HG03139 (cell line): Measurements from ENCODE around the gene FOXRED2.
"Not testable (repeated sequence)": the region's sequence is repeated elsewhere in the genome, so short reads cannot be mapped to it uniquely, and the experiment has no call there.

Experiments
- ATAC-seq: cut with Tn5 transposase; IDR thresholded peaks from one replicate; pipeline ENCODE4 v1.9.1; 2021; ENCODE audit not compliant: unreplicated experiment

FOXRED2 gene

DNA sequence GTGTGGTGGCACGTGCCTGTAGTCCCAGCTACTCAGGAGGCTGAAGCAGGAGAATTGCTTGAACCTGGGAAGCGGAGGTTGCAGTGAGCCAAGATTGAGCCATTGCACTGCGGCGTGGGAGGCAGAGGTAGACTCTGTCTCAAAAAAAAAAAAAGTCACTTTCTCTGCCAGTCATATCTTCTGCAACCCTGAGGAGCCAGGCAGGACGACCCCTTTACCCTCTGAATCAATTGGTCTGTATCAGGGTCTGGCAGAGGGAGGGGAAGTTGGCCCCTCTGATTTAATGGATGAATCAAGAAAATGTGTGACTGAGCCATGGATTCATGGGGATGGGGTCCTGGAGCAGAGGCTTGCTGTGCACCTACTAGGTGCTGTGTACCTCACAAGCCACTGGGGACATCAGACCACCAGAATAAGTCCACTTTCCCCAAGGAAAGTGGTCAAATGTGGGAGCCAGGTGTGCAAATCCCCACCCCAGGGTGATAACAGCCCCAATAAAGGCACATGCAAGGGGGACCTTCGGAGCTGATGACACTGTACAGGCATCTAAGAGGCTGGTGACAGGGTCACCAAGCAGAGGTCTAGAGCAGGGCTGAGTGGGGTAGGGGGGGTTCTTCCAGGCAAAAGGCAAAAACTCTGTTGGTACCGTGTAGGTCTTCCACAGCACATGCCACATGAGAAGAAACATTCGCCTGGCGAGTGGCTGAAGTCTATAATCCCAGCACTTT, 54.4 kb downstream of the FOXRED2 start:
- no peak for ATAC-seq

GRCh38 chr22:36450923-36451322, 55.9 kb downstream of the FOXRED2 start:
- ATAC-seq, result not testable (repeated sequence)

DNA sequence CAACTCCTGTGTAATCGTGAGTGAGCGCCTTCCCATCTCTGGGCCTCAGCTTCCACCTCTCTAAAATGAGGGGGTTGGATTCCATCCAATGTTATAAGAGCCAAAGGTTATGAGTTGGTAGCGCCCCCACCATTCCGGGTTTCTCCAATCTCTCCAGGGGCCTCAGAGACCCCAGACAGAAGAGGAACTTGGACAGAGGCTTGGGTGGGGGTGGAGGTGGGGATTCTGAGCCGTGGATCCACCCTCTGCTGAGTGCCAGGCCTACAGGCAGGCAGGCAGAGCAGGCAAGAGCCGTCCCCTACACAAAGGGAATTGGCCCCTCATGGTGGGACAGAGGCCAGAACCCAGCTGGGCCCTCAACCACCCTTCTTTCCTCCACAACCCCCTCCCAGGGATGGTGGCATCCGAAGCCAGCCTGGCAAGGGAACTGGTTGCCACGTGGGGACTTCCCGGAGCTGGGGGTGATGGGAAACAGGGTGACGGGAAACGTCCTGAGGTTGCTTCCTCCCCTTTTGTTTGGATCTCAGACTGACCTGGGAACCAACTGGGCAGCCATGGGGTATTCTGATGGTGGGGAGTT, 57.2 kb downstream of the FOXRED2 start:
- ATAC-seq, result no peak

- ATAC-seq, result no peak
Measured at GRCh38 chr22:36447632-36448031, 59.2 kb downstream of the FOXRED2 start.

DNA sequence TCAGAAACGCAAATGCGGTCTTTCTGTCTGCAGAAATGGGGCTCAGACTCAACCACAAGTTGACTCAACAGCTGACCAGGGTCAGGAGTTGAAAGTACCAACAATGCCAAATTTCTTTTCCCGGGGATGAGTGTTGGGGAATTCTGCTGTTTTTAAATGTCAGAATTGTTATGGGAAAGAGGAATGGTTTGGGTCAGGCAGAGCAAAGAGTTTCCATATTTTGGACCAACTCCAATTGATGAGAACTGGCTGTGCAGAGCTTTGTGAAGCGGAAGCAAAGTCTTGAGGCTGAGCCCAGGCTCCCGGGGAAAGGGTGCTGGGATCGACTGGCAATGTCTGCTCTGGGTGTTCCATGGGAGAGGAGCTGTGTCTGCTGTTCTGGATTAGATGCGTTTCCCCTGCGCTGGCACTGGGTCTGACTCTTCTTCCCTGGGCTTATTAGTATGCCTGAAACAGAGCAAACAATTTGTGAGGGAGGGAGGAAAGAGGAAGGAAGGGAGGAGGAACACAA, 61.6 kb downstream of the FOXRED2 start:
- ATAC-seq, result no peak

GRCh38 chr22:36443198-36443770, 63.6 kb downstream of the FOXRED2 start:
- no peak for ATAC-seq

DNA sequence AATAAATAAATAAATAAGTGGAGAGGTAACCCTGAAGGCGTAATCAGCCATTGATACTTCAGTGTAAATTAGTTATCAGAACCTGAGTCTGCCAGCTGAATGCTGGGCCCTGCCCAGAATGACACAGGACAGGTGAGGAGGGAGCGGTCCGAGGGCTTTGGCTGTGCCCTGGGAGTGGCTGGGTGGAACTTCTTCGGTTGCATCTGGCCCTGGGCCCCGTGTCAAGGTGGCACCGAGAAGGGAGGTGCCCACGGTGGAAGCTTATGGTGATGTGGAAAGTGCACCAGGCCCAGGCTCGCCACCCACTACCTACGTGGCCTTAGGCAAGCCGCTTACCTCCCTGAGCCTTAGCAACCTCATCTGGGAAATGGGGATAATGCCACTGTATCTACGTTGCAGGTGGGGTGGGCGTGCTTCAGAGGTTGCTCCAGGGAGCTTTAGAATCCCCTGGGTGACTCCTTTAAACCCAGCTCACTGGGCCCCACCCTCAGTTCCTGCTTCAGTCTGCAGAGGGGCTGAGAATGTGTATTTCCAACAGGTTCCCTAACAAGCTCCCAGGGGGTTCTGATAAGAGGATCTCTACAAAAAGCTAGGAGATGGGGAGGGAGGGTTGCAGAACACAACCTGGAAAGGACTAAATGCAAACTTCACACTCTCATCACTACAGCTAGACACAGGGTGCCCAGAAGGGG, 64.2 kb downstream of the FOXRED2 start:
- no peak for ATAC-seq

DNA sequence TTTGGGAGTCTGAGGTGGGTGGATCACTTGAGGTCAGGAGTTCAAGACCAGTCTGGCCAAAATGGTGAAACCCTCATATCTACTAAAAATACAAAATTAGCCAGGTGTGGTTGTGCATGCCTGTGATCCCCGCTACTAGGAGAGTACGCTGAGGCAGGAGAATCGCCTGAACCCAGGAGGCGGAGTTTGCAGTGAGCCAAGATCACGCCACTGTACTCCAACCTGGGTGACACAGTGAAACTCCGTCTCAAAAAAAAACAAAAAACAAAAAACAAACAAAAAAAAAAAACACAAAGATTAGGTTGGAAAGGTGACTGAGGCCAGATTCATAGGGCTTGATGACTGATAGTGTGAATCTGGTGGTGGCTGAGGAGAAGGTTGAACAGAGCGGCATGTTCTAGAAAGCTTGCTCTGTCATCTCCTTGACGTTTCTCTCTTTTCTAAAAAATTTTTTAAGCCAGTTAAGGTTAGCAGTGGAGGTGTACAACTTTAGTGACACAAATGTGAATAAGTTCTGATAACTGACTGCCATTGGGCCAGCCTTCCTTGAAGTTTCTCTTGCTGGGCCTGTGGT, 66.3 kb downstream of the FOXRED2 start:
- ATAC-seq, result no peak

DNA sequence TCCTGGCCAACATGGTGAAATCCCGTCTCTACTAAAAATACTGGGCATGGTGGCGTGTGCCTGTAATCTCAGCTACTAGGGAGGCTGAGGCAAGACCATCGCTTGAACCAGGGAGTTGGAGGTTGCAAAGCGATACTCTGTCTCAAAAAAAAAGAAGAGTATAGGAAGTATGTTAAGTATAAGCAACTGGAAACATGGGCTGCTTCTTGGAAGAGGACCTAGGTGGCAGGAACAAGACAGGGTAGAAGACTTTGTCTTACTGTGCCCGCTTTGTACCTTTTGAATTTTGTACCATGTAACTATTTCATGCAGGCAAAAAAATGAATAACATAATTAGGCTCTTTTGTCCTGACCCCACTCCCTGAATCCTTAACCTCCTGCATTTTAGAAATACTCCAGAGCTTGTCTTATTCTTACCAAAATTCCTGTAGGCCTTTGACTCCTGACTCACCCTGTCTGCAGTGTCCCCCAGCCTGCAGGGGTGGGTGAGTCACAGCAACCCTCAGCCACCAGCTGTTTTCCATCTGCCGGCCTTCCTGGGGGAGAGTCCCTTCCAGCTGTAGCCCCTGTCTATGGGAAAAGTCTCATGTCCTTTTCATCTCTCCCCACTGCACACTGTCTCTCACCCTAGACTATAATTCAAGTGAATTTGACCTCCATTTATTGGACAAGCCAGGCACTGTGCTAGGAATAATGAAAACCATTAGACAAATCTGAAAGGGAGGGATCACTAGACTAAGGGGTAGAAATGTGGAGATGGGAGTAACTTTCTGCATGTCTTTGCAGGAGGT, 67.2 kb downstream of the FOXRED2 start:
- ATAC-seq, result no peak
